ENCODE results near the gene LRRC8E.

LRRC8E gene

GRCh38 chr19:7908078-7908699 is 19.9 kb downstream of the LRRC8E start:
- no peak for TF ChIP-seq CTCF (IDR thresholded peaks at IDR 0.05; ENCODE audit: low read depth, low read length)
- no peak for DNase-seq (ENCODE audit: extremely low read depth, low read depth)

- no peak for DNase-seq (ENCODE audit: extremely low read depth, low read depth)
- no peak for TF ChIP-seq CTCF (IDR thresholded peaks at IDR 0.05; ENCODE audit: low read depth, low read length)
These were observed 20.6 kb downstream of the LRRC8E start for GRCh38 chr19:7908742-7909461.

DNA sequence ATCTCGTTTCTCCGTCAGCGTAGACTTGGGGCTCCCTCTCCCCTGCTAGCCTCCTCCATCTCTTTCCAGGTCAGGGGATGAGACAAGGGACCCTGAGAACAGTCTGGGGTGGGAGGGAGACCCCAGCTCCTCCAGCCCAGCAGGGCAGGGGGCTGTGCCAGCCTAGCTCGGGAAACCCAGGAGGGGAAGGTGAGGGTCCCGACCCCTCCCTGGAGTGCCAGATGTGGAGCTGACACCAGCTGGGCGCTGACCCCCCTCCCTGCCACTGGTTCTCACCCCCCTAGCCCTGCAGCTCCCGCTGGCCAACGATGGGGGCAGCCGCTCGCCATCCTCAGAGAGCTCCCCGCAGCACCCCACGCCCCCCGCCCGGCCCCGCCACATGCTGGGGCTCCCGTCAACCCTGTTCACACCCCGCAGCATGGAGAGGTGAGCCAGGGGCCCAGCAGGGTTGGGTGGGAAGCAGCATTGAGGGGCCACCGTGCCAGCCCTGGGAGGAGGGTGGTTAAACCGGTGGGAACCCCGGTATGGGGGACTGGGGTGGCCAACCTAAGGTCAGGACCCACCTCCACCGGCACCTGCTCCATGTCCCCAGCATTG is 21.3 kb downstream of the LRRC8E start:
- no peak for DNase-seq (ENCODE audit: extremely low read depth, low read depth)
- no peak for TF ChIP-seq CTCF (IDR thresholded peaks at IDR 0.05; ENCODE audit: low read depth, low read length)

DNA sequence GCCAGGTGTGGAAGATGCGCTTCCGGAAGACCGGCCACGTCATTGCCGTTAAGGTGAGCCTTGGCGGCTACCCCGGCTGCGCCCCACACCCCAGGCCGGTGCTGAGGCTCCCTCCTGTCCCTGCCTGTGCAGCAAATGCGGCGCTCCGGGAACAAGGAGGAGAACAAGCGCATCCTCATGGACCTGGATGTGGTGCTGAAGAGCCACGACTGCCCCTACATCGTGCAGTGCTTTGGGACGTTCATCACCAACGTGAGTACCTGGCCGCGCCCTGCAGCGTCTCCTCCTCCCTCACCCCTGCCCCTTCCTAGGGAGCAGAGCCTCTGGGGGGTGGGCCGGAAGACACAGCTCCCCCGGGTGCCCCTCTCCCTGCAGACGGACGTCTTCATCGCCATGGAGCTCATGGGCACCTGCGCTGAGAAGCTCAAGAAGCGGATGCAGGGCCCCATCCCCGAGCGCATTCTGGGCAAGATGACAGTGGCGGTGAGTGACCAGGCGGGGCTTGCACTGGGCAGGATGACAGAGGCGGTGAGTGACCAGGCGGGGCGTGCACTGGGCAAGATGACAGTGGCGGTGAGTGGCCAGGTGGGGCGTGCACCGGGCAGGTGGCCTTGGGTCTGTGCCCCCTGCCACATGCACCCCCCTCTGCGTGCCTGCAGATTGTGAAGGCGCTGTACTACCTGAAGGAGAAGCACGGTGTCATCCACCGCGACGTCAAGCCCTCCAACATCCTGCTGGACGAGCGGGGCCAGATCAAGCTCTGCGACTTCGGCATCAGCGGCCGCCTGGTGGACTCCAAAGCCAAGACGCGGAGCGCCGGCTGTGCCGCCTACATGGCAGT is 22.2 kb downstream of the LRRC8E start:
- DNase-seq (ENCODE audit: extremely low read depth, low read depth) = no peak
- no peak for TF ChIP-seq CTCF (IDR thresholded peaks at IDR 0.05; ENCODE audit: low read depth, low read length)

- DNase-seq (ENCODE audit: extremely low read depth, low read depth) = no peak
These were observed 23.3 kb downstream of the LRRC8E start for GRCh38 chr19:7911508-7912143.

GRCh38 chr19:7912144-7912696 is 23.9 kb downstream of the LRRC8E start:
- TF ChIP-seq CTCF (IDR thresholded peaks at IDR 0.05; ENCODE audit: low read depth, low read length) = no peak
- DNase-seq (ENCODE audit: extremely low read depth, low read depth) = no peak

More at GRCh38 chr19:7911508-7912143, 23.3 kb downstream of the LRRC8E start:
- TF ChIP-seq CTCF (IDR thresholded peaks at IDR 0.05; ENCODE audit: low read depth, low read length) = no peak

Measured in AG09319 (cell line).